Measurements from ENCODE around the gene UGP2.

- no peak for TF ChIP-seq CTCF (IDR thresholded peaks at IDR 0.05; ENCODE audit: low read depth, low read length, poor library complexity, severe bottlenecking)
- no peak for TF ChIP-seq EZH2phosphoT487 (IDR thresholded peaks at IDR 0.05; ENCODE audit: borderline replicate concordance, low read length)
Observed at GRCh38 chr2:63846487-63846886, 4.8 kb downstream of the UGP2 start.
